GM20431 (cell line): ENCODE results near the gene RETREG1.
"Not testable (repeated sequence)": the region's sequence is repeated elsewhere in the genome, so short reads cannot be mapped to it uniquely, and the experiment has no call there.

ENCODE experiments used
- in situ Hi-C: fragments of 300-500 bp; cut with MseI, MboI; formaldehyde crosslinking; loops from one replicate; pipeline ENCODE4 v1.15.0; 2020; ENCODE audit warnings: low sequenced_read_pairs; ENCODE audit not compliant: unreplicated experiment

Gene RETREG1

DNA sequence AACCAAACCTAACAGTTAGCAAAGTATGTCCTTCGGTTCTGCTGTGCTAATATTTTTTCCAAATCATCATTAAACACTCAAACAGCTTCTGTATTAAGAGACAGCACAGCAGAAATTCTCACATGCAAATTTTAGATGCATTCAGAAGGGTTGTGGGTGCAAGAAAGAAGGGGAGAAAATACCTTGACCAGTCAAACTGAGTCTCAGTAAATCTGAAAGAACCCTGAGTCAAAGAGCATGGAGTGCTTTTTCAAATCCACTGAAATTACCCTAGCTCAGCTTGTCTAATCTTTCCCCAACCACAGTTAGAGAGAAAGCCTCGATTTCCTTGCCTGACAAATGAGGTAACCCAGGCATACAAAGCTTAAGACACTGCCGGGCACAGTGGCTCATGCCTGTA lies 55.1 kb downstream of the RETREG1 start:
- in situ Hi-C loops: no loop called here

- in situ Hi-C loops: no loop called here
Measured at GRCh38 chr5:16559702-16560101, 57.1 kb downstream of the RETREG1 start.

DNA sequence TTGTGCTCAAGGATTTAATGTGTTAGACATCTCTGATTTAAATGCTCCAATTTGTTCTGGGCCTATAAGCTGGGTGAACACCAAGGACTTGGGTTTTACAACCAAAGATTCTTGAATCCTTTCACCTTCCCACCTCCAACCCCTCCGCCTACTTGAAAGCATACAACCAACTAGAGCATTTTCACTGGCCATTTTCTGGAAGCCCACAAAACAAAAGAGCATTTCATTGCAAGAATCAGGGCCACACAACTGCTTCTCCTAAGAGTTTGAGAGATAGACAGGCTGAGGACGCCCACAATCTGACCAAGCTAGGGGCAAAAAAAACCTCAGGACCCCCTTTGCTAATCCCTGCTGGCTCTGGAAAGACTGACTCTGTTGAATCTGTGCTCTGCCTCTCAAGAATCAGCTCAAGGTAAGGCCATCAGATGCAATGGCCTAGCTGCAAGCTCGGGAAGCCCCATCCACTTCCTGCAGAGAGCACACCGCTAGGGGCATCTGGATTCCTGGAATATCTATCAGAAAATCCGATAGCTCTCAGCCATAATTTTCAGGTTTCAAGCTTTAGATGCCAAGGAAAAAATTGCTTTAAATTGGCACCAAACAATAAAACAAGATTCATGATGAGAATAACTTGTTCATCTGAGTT lies 57.7 kb downstream of the RETREG1 start:
- in situ Hi-C loops: no loop called here

- in situ Hi-C loops: no loop called here
Measured at GRCh38 chr5:16557477-16557876, 59.3 kb downstream of the RETREG1 start.

DNA sequence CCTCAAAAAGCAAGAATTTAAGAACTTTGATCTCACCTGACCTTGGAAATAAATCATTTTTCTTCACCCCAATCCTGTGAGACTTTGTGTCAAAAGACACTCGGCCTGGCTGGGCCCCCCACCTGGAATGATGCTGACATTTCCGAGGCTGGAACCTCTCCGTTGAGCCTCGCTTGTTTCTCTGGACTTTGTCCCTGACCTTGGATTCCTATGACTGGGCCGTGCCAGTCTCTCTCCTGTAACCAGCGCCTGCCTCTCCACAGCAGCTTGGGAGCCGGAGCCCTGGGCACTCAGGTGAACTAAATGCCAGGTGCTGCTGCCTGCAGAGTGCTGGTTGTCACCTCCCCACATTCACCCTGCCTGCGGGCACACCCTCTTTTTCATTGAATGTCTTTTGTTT lies 62.7 kb downstream of the RETREG1 start:
- in situ Hi-C loops: no loop called here

DNA sequence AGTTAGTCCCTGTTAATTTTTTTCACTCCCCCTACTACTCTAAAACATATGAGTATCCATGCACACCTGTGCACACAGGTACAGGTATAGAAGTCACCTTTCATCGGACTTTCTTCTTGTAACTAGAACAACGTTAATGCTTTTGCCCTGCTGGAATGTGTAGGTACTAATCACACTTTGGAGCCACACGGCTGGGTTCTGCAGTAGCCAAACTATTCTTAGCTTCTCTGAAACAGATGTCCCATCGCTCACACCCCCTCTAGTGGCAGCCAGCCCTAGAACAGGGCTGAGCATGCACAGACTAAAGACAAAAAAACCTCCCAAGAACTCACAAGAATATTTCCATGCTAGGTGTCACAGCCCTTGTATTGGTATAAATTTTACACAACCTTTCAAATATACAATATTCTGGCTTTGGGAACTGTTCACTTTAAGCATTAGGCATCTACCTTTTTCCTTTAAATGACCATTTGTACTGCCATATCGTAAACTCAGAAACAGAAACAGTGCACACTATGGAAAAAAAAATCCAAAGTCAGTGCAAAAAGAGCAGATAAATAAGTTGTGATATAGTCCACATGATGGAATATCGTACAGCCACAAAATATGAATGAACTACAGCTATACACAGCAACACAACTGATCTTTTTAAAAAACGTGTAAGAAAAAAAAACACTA lies 64.0 kb downstream of the RETREG1 start:
- in situ Hi-C loops: no loop called here

GRCh38 chr5:16551628-16552027 lies 65.2 kb downstream of the RETREG1 start:
- in situ Hi-C loops: no loop called here

GRCh38 chr5:16550316-16550952 lies 66.4 kb downstream of the RETREG1 start:
- in situ Hi-C loops: no loop called here

- in situ Hi-C loops: no loop called here
Measured at GRCh38 chr5:16549491-16550206, 67.1 kb downstream of the RETREG1 start.

GRCh38 chr5:16548812-16549211 lies 68.0 kb downstream of the RETREG1 start:
- in situ Hi-C loops: no loop called here

DNA sequence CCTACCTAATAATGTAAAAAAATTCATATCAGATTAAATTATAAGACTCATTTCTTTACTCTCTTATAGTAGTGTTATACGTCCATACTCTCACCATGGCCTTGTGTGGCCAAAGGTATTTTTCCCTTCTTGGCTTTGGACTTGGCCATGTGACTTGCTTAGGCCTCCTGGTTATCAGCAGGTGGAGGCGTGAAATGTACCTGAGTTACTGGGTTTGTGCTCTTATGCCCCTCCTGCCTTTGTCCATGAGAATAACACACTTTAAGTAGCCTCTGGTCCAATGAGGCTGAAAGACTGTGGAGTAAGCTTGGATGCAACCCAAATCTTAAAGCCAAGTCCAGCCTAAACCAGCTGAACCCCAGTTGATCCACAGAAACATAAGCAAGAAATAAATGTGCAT lies 68.7 kb downstream of the RETREG1 start:
- in situ Hi-C loops: no loop called here

DNA sequence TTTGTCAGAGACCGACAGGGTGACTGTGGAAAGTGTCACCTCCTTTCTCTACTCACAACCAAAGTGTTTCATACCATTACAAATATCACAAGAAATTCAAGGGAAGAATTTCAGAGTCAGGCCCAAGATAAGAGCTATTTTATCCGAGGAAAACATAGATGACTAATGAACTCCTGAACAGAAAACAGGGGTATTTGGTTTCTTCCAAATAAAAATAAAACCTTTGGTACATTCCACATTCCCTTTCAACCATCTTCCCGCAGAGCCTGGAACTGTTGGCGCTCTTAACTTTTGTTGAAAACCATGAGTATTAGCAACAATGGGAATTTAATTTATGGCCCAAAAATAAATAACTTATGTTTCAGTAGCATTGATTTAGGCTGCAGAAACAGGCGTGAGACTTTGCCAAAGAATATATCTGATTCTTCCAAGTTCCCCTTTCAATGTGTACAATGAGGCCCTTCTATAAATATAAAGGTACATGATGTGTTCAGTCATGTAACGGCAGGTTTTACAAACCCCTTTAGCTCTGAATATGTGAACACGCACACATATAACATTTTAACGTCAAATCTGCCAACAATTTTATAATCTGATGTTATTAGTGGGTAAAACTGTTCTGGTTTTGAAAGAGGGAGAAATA lies 69.5 kb downstream of the RETREG1 start:
- in situ Hi-C loops: no loop called here

- in situ Hi-C loops: no loop called here
Measured at GRCh38 chr5:16546732-16547131, 70.1 kb downstream of the RETREG1 start.

DNA sequence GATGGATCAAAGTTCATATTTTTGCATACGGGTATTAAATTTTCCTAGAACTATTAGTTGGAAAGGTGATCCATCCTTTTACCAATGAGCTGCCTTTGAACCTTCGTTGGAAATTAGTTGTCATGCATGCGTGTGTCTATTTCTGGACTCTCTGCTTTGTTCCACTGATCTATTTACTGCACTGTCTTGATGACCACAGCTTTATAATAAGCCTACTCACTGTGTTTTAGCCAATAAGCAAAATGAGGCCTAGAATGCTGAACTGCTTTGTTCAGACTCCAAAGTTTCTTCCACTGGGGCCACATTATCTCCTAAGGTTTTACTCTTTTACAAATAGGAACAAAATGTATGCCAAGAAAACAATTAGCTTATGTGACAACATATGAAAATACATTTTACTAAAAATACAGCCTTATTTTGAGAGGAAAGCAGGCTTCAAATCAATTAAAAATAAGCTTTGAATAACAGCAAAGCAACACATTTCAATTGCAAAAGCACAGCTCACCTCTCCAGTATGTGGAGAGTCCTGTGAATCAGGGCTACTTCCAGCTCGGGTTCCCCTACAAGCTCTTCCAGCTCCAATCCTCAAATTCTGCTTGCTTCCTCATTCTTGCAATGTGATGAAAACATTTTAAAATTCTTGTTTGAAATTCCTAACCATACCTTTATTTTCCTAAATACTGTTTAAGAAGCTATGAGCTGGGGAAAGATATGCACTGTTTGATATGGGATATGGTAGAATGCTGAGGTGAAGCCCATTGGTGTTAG lies 72.0 kb downstream of the RETREG1 start:
- in situ Hi-C loops: no loop called here

DNA sequence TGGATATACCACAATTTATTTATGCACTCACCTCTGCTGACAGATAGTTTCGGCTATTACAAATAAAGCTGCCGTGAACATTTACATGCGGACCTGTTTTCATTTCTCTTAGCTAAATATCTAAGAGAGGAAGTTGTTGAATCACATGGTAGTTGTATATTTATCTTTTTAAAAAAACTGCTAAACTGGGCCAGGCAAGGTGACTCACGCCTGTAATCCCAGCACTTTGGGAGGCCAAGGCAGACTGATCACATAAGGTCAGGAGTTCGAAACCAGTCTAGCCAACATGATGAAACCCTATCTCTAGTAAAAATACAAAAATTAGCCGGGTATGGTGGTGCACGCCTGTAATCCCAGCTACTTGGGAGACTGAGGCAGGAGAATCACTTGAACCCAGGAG lies 73.6 kb downstream of the RETREG1 start:
- in situ Hi-C loops: not testable (repeated sequence)

DNA sequence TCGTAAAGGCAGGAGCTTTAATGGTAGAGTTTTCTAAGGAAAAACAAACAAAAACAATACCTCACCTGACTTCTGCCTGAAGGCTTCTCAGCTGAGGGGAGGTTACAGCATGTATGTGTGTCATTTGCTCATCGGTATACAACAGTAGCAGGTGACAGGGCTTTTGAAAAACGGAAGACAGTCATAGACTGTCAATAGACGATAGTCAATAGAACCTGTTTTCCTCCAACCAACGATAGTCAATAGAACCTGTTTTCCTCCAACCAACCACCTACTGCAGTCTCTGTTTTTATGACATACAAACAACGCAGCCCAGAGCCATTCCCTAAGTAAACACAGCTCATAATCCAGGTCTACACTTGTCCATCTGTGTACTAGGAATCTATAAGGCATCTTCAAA lies 74.6 kb downstream of the RETREG1 start:
- in situ Hi-C loops: no loop called here

DNA sequence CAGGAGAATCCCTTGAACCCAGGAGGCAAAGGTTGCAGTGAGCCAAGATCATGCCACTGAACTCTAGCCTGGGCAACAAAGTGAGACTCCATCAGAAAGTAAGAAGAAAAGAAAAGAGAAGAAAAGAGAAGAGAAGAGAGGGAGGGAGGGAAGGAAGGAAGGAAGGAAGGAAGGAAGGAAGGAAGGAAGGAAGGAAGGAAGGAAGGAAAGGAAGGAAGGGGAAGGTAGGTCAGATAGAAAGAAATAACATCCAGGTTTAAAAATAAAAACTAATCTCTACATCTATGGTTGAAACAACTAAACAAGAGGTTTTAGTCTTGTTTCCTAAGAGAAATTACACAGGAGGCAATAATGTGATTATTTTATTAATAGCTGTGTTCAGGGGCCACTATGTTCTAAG lies 75.2 kb downstream of the RETREG1 start:
- in situ Hi-C loops: not testable (repeated sequence)

DNA sequence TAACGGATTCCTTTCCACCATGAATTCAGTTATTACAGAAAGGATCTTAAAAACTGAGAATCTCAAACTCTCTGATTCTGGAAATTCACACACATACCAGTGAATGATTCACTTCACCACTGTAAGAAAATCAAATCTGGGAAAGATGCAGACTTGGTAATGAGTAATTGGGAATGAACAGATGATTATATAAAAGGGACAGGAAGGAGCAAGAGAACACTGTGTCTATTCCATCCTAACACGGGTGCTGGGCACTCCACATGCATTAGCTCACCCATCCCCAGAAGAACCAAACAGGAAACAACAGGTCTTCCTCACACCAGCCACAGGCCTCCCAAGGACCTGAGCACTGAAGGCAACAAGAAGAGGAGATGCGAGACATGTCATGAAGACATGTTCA lies 76.4 kb downstream of the RETREG1 start:
- in situ Hi-C loops: no loop called here

DNA sequence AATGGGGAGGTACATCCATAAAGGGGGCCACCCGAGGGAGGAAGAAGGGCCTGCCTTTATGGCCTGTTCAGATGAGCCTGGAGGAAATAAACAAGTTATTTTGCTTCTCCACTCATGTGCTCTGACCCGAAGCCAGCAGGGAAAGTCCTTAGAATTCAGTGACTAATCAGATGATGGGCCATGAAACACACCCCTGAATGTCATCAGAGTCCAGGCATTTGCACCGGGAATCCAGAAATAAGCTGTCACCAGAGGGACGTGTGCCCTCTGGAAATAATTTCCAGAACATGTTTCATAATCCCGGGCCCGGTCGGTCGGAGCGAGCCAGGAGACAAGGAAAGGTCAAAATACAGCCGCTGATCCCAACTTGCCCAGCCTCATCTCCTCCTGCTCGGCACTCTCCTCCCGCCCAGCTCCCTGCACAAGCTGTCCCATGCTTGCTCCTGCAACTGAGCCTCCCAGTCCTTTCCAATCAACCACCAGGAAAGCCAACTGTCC lies 77.6 kb downstream of the RETREG1 start:
- in situ Hi-C loops: no loop called here

DNA sequence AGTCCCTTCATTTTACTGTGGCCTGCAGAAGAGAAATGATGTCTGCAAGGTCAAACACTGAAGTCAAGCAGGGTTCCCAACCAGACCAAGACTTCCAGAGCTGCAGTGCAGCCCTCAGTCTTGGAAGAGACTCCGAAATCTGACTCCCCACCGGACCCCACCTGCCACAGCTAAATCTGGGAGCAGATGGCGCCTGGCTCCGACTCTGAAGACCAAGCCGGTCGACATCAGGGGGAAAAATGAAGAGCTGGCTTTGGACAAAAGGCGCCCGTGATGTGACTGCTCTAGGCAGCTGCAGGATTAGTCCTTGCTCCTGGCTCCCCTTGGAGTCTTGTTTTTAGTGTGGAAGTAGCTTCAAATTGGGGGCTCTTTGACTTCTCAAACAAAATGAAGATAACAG lies 78.8 kb downstream of the RETREG1 start:
- in situ Hi-C loops: no loop called here
